ENCODE data around the gene SORCS1.

Gene SORCS1

DNA sequence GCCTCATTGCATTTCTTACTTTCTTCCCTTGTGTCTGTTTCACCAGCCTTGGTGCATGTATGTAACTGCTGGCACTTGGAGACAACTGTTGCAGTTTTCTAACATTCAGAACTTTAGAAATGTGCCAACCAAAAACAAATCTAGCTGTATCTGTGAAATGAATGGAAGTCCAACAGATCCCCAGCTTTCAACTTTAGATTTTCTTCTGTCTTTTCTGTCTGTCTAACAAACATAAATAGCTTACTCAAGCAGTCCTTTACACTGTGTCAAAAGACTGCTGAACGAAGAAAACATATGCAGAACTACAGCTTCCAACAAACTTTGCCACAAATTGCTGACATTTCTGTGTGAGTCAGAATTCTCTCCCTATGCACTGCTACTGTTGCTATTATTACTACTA is 30.9 kb downstream of the SORCS1 start:
- H3K9me3 ChIP-seq (ENCODE audit: control insufficient read depth, insufficient read depth, low read length), result no peaks in the 10 kb centered on the region
- no peak overlapping the region for H3K4me3 ChIP-seq (ENCODE audit: low read length)
- H3F3A ChIP-seq (ENCODE audit: control insufficient read depth, insufficient read depth), result no peaks in the 10 kb centered on the region
- H3K4me2 ChIP-seq (ENCODE audit: low read length), result no peak overlapping the region
- no peaks in the 10 kb centered on the region for H3K79me2 ChIP-seq (ENCODE audit: control insufficient read depth, low read length)
- no peaks in the 10 kb centered on the region for H3K27me3 ChIP-seq (ENCODE audit: control insufficient read depth, low read length)
- TF ChIP-seq, protein P1, sequence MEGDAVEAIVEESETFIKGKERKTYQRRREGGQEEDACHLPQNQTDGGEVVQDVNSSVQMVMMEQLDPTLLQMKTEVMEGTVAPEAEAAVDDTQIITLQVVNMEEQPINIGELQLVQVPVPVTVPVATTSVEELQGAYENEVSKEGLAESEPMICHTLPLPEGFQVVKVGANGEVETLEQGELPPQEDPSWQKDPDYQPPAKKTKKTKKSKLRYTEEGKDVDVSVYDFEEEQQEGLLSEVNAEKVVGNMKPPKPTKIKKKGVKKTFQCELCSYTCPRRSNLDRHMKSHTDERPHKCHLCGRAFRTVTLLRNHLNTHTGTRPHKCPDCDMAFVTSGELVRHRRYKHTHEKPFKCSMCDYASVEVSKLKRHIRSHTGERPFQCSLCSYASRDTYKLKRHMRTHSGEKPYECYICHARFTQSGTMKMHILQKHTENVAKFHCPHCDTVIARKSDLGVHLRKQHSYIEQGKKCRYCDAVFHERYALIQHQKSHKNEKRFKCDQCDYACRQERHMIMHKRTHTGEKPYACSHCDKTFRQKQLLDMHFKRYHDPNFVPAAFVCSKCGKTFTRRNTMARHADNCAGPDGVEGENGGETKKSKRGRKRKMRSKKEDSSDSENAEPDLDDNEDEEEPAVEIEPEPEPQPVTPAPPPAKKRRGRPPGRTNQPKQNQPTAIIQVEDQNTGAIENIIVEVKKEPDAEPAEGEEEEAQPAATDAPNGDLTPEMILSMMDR (IDR thresholded peaks at IDR 0.05; ENCODE audit: low read depth, low read length, poor library complexity, severe bottlenecking), result no peak
- TF ChIP-seq EZH2phosphoT487 (IDR thresholded peaks at IDR 0.05; ENCODE audit: borderline replicate concordance, low read length), result no peak
- H3K4me1 ChIP-seq (ENCODE audit: control insufficient read depth, low read length), result no peaks in the 10 kb centered on the region
- no peaks in the 10 kb centered on the region for H4K20me1 ChIP-seq (ENCODE audit: control insufficient read depth, insufficient read depth, low read depth, low read length)
- H3K36me3 ChIP-seq (ENCODE audit: control insufficient read depth, low read length), result no peaks in the 10 kb centered on the region
- no peaks in the 10 kb centered on the region for H3K9me2 ChIP-seq (replicated peaks; ENCODE audit: control insufficient read depth, low read length)
- no peak overlapping the region for H3K27ac ChIP-seq (ENCODE audit: low read depth, low read length)

DNA sequence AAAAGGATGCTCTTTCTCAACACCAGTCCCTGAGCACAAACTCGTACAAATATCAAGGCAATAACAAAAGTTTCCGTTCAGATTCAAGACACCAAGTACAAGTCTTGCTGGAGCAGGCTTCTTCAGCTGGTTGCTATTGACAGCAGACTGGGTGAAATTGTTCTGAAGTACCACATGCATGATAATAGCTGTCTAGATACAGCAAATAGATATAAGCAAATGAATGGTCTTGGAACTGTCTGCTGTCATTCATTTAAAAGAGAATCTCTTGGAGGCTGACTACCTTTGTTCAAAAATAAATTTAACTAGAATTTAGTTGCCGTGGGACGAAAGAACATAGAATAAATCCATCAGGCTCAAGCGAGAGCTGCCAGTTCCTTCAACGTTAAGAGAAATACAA is 35.5 kb downstream of the SORCS1 start:
- no peaks in the 10 kb centered on the region for H3K4me1 ChIP-seq (ENCODE audit: control insufficient read depth, low read length)
- H3K4me3 ChIP-seq (ENCODE audit: low read length), result no peak overlapping the region
- no peaks in the 10 kb centered on the region for H3K9me3 ChIP-seq (ENCODE audit: control insufficient read depth, insufficient read depth, low read length)
- no peak for TF ChIP-seq EZH2phosphoT487 (IDR thresholded peaks at IDR 0.05; ENCODE audit: borderline replicate concordance, low read length)
- TF ChIP-seq, protein P1 (IDR thresholded peaks at IDR 0.05; ENCODE audit: low read depth, low read length, poor library complexity, severe bottlenecking), result no peak
- H3K27me3 ChIP-seq (ENCODE audit: control insufficient read depth, low read length), result no peaks in the 10 kb centered on the region
- H4K20me1 ChIP-seq (ENCODE audit: control insufficient read depth, insufficient read depth, low read depth, low read length), result no peaks in the 10 kb centered on the region
- H3K79me2 ChIP-seq (ENCODE audit: control insufficient read depth, low read length), result no peaks in the 10 kb centered on the region
- no peaks in the 10 kb centered on the region for H3F3A ChIP-seq (ENCODE audit: control insufficient read depth, insufficient read depth)
- H3K27ac ChIP-seq (ENCODE audit: low read depth, low read length), result no peak overlapping the region
- no peak overlapping the region for H3K4me2 ChIP-seq (ENCODE audit: low read length)
- no peaks in the 10 kb centered on the region for H3K9me2 ChIP-seq (replicated peaks; ENCODE audit: control insufficient read depth, low read length)
- H3K36me3 ChIP-seq (ENCODE audit: control insufficient read depth, low read length), result no peaks in the 10 kb centered on the region

DNA sequence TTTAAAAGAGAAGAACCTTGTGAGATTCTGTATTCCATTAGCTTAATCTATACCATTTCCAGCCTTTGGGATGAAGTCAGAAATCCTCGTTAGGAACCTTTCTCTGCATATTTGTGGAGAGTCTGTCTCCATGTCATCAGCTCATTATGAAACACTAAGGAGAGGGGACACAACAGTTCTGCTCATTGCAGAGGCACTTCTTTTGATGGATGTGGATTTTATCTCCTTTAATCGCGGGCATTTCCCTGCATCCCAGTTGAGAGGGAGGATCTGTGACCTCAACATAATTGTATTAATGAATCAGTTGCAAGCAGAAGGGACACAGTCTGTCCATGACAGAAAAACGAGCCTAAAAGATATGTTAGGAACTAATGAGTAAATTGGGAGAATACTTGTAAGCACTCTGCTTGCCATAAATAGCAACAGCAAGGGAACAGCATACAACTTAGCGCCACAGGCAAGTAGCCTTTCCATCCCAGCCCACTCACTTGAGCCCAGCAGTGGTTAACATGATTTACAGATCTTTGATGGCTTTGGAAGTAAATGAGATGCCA is 37.9 kb downstream of the SORCS1 start:
- Histone ChIP-seq H3K27ac (ENCODE audit: low read depth, low read length) (no peak overlapping the region), H3K9me3 (ENCODE audit: control insufficient read depth, insufficient read depth, low read length) (no peaks in the 10 kb centered on the region), H3K79me2 (ENCODE audit: control insufficient read depth, low read length) (no peaks in the 10 kb centered on the region), H3K4me1 (ENCODE audit: control insufficient read depth, low read length) (no peaks in the 10 kb centered on the region), H3K4me3 (ENCODE audit: low read length) (no peak overlapping the region), H4K20me1 (ENCODE audit: control insufficient read depth, insufficient read depth, low read depth, low read length) (no peaks in the 10 kb centered on the region), H3K9me2 (replicated peaks; ENCODE audit: control insufficient read depth, low read length) (no peaks in the 10 kb centered on the region), H3F3A (ENCODE audit: control insufficient read depth, insufficient read depth) (no peaks in the 10 kb centered on the region), H3K36me3 (ENCODE audit: control insufficient read depth, low read length) (no peaks in the 10 kb centered on the region), H3K27me3 (ENCODE audit: control insufficient read depth, low read length) (no peaks in the 10 kb centered on the region), H3K4me2 (ENCODE audit: low read length) (no peak overlapping the region)
- TF ChIP-seq, protein P1 (IDR thresholded peaks at IDR 0.05; ENCODE audit: low read depth, low read length, poor library complexity, severe bottlenecking), result no peak
- TF ChIP-seq EZH2phosphoT487 (IDR thresholded peaks at IDR 0.05; ENCODE audit: borderline replicate concordance, low read length), result no peak
